GM23338 (cell line): ENCODE data around the gene RIOK3. TPM values are rescaled to one million over a fixed set of nuclear protein-coding genes. Genes with fewer than 3 reads are reported as not detected.

Experiments used
- ATAC-seq: fragments of 200-7000 bp; cut with Tn5 transposase; 3 replicates; pipeline ENCODE4 v1.9.1; 2020
- DNase-seq: peaks from one replicate; pipeline ENCODE4 v3.0.0-alpha.2; 2015; ENCODE audit warnings: low spot score
- H2AFZ ChIP-seq: fragments of 200-600 bp; sonication (generic); 2 replicates; pipeline ENCODE4 v1.8.0; 2016; ENCODE audit warnings: antibody characterized with exemption, mild to moderate bottlenecking, moderate library complexity
- H3F3A ChIP-seq: fragments of 200-600 bp; sonication (generic); replicated peaks from 2 replicates; pipeline ENCODE4 v1.8.0; 2017; ENCODE audit warnings: antibody characterized with exemption, mixed run types, low read depth
- H3K27ac ChIP-seq: fragments of 200-600 bp; sonication (generic); 2 replicates; pipeline ENCODE4 v1.6.1; 2016; ENCODE audit warnings: low read depth
- H3K27me3 ChIP-seq: fragments of 200-600 bp; sonication (generic); 2 replicates; pipeline ENCODE4 v1.8.0; 2016; ENCODE audit warnings: mild to moderate bottlenecking, mixed run types, moderate library complexity; ENCODE audit not compliant: insufficient read depth
- H3K36me3 ChIP-seq: fragments of 200-600 bp; sonication (generic); 2 replicates; pipeline ENCODE4 v1.8.0; 2016; ENCODE audit warnings: mild to moderate bottlenecking; ENCODE audit not compliant: insufficient read depth
- H3K4me1 ChIP-seq: fragments of 200-600 bp; sonication (generic); 2 replicates; pipeline ENCODE4 v1.8.0; 2016; ENCODE audit warnings: mild to moderate bottlenecking, moderate library complexity; ENCODE audit not compliant: insufficient read depth
- H3K4me2 ChIP-seq: fragments of 200-600 bp; sonication (generic); 2 replicates; pipeline ENCODE4 v1.7.1; 2017; ENCODE audit warnings: mixed run types
- H3K4me3 ChIP-seq: fragments of 200-600 bp; sonication (generic); 2 replicates; pipeline ENCODE4 v1.6.1; 2016; ENCODE audit warnings: mixed run types
- H3K79me2 ChIP-seq: fragments of 200-600 bp; sonication (generic); replicated peaks from 2 replicates; pipeline ENCODE4 v1.8.0; 2017; ENCODE audit warnings: mild to moderate bottlenecking; ENCODE audit not compliant: insufficient read depth
- H3K9me2 ChIP-seq: fragments of 200-600 bp; sonication (generic); 2 replicates; pipeline ENCODE4 v1.8.0; 2017; ENCODE audit not compliant: insufficient read depth
- H4K20me1 ChIP-seq: fragments of 200-600 bp; sonication (generic); replicated peaks from 2 replicates; pipeline ENCODE4 v1.8.0; 2017; ENCODE audit warnings: mild to moderate bottlenecking; ENCODE audit not compliant: insufficient read depth
- H3K27ac Mint-ChIP-seq: 2 replicates; pipeline ENCODE4 v1.8.0; 2020; ENCODE audit warnings: inconsistent platforms, mild to moderate bottlenecking, moderate library complexity, mixed read lengths
- H3K27me3 Mint-ChIP-seq: 3 replicates; pipeline ENCODE4 v1.8.0; 2022; ENCODE audit warnings: low read depth, mild to moderate bottlenecking, moderate library complexity, mixed read lengths, inconsistent platforms; ENCODE audit not compliant: insufficient read depth, poor library complexity
- H3K36me3 Mint-ChIP-seq: 3 replicates; pipeline ENCODE4 v1.8.0; 2021; ENCODE audit warnings: low read depth, mild to moderate bottlenecking, inconsistent platforms, moderate library complexity, mixed read lengths
- H3K4me1 Mint-ChIP-seq: 3 replicates; pipeline ENCODE4 v1.8.0; 2020; ENCODE audit warnings: mild to moderate bottlenecking, inconsistent platforms, mixed read lengths
- H3K4me3 Mint-ChIP-seq: 3 replicates; pipeline ENCODE4 v1.8.0; 2021; ENCODE audit warnings: moderate library complexity, mild to moderate bottlenecking, inconsistent platforms, mixed read lengths
- H3K9me3 Mint-ChIP-seq: 3 replicates; pipeline ENCODE4 v1.8.0; 2020; ENCODE audit warnings: moderate library complexity, mild to moderate bottlenecking, inconsistent platforms, mixed read lengths
- CTCF ChIP-seq, 2 experiments: fragments of 200-600 bp in 1 of 2; sonication (generic) in 1 of 2; conservative IDR thresholded peaks; 2 replicates each; pipeline versions ENCODE4 v1.5.1 to v1.6.1; 2016 to 2017; ENCODE audit warnings: antibody characterized with exemption in 2 of 2, low read depth in 2 of 2, mild to moderate bottlenecking in 2 of 2, moderate library complexity in 1 of 2
- EZH2 ChIP-seq: fragments of 200-600 bp; sonication (generic); IDR thresholded peaks from one replicate; pipeline ENCODE4 v1.8.0; 2017; ENCODE audit warnings: antibody characterized with exemption, mild to moderate bottlenecking, low read depth; ENCODE audit not compliant: unreplicated experiment
- EZH2phosphoT487 ChIP-seq: fragments of 200-600 bp; sonication (generic); IDR thresholded peaks from one replicate; pipeline ENCODE4 v1.8.1; 2018; ENCODE audit warnings: antibody characterized with exemption; ENCODE audit not compliant: unreplicated experiment
- NANOG ChIP-seq: IDR thresholded peaks from 2 replicates; pipeline ENCODE4 v1.6.1; 2016; ENCODE audit warnings: antibody characterized with exemption, borderline replicate concordance
- REST ChIP-seq: IDR thresholded peaks from one replicate; pipeline ENCODE4 v1.6.1; 2018; ENCODE audit warnings: antibody characterized with exemption; ENCODE audit not compliant: unreplicated experiment
- polyA plus RNA-seq: library from polyadenylated mRNA; unstranded; fragments of >200 nt; fragmentation: Nextera tagmentation; extraction: Ambion mirVana; gene quantifications from 2 replicates; pipeline ENCODE4 v1.2.1, GENCODE V29; 2016
- total RNA-seq: library from RNA; depleted of rRNA; stranded (reverse); fragments of >200 nt; shearing (Covaris generic); gene quantifications from 2 replicates; pipeline ENCODE4 v1.2.3, GENCODE V29; 2014

Gene RIOK3
- total and polyA plus RNA-seq, 2 experiments from 2014 or later: 20.8 to 22.1 TPM

GRCh38 chr18:23501626-23502025 lies 48.5 kb downstream of the RIOK3 start:
- TF ChIP-seq REST (no peak), EZH2phosphoT487 (no peak), NANOG (no peak)
- Histone ChIP-seq H3F3A (0 out of 2 replicates have a peak, but pooled peaks cover 6% of the 10 kb centered on the region), H3K36me3 (peaks cover under 1% of the 10 kb centered on the region; the same call in 1 of the 2 replicates), H2AFZ (no peak overlapping the region), H3K27me3 (peaks cover 26% of the 10 kb centered on the region), H3K4me1 (peaks cover 14% of the 10 kb centered on the region), H3K4me3 (no peak overlapping the region), H3K4me2 (no peak overlapping the region), H3K27ac (no peak overlapping the region), H4K20me1 (peaks cover 17% of the 10 kb centered on the region; the same call in 1 of the 2 replicates), H3K9me2 (no peaks in the 10 kb centered on the region), H3K79me2 (peaks cover 20% of the 10 kb centered on the region)
- Mint-ChIP-seq H3K4me1 (peaks cover 11% of the 10 kb centered on the region), H3K4me3 (no peak overlapping the region; the same call in 2 of the 3 replicates), H3K27ac (no peak overlapping the region), H3K36me3 (peaks cover 4% of the 10 kb centered on the region; the same call in 1 of the 3 replicates), H3K27me3 (peaks cover 12% of the 10 kb centered on the region), H3K9me3 (no peaks in the 10 kb centered on the region)
- no peak for ATAC-seq
- DNase-seq: no peak

- Histone ChIP-seq H3K4me2 (peak overlapping the region; percentile 93), H3K27me3 (peaks cover 26% of the 10 kb centered on the region), H3K27ac (no peak overlapping the region), H3K4me3 (peak overlapping the region; percentile 92), H2AFZ (peak overlapping the region; percentile 64), H3K4me1 (peaks cover 14% of the 10 kb centered on the region), H4K20me1 (peaks cover 20% of the 10 kb centered on the region; the same call in 1 of the 2 replicates), H3K79me2 (peaks cover 27% of the 10 kb centered on the region), H3K9me2 (no peaks in the 10 kb centered on the region), H3K36me3 (peaks cover 9% of the 10 kb centered on the region; the same call in 1 of the 2 replicates), H3F3A (0 out of 2 replicates have a peak, but pooled peaks cover 6% of the 10 kb centered on the region)
- peaks cover 11% of the 10 kb centered on the region for H3K4me1 Mint-ChIP-seq
- H3K27ac Mint-ChIP-seq: peak overlapping the region; percentile 61; the same call in 1 of the 2 replicates
- ATAC-seq (no peak), DNase-seq (no peak)
- TF ChIP-seq CTCF (conservative IDR thresholded peaks at IDR 0.05; ENCODE audit: low read depth in 2 of 2) (no peak), EZH2 (no peak)
- peaks cover 4% of the 10 kb centered on the region; the same call in 1 of the 3 replicates for H3K36me3 Mint-ChIP-seq
- H3K4me3 Mint-ChIP-seq: peak overlapping the region; percentile 74
- no peaks in the 10 kb centered on the region for H3K9me3 Mint-ChIP-seq
- H3K27me3 Mint-ChIP-seq: peaks cover 12% of the 10 kb centered on the region
These were observed 49.5 kb downstream of the RIOK3 start for GRCh38 chr18:23502516-23503037.
